GM12878 (cell line): ENCODE results near the gene BLOC1S6. TPM values are rescaled to one million over a fixed set of nuclear protein-coding genes. Genes with fewer than 3 reads are reported as not detected.

Source experiments
- ATF2 ChIP-seq: IDR thresholded peaks from 2 replicates; pipeline ENCODE4 v1.6.1; 2012; ENCODE audit warnings: low read length, inconsistent platforms
- BHLHE40 ChIP-seq, 2 experiments: fragments of 450-650 bp in 1 of 2; IDR thresholded peaks; 2 replicates each; pipeline ENCODE4 v1.6.1; 2011 to 2017; ENCODE audit warnings: low read depth in 2 of 2, borderline replicate concordance in 1 of 2, improper control_type of control experiment in 1 of 2, low read length in 1 of 2, mild to moderate bottlenecking in 1 of 2
- BMI1 ChIP-seq: fragments of 450-650 bp; IDR thresholded peaks from 2 replicates; pipeline ENCODE4 v1.6.1; 2016; ENCODE audit warnings: mild to moderate bottlenecking, moderate library complexity, borderline replicate concordance
- BRCA1 ChIP-seq: IDR thresholded peaks from 2 replicates; pipeline ENCODE4 v1.6.1; 2011; ENCODE audit warnings: low read depth, low read length, improper control_type of control experiment
- CEBPZ ChIP-seq: fragments of 150-350 bp; IDR thresholded peaks from 2 replicates; pipeline ENCODE4 v1.6.1; 2016; ENCODE audit warnings: low read depth, low read length
- ESRRA ChIP-seq: IDR thresholded peaks from 2 replicates; pipeline ENCODE4 v1.6.1; 2012; ENCODE audit warnings: mild to moderate bottlenecking, low read length, improper control_type of control experiment
- IRF3 ChIP-seq: fragments of 450-650 bp; IDR thresholded peaks from 2 replicates; pipeline ENCODE4 v1.6.1; 2014; ENCODE audit warnings: mild to moderate bottlenecking
- KAT2A ChIP-seq: conservative IDR thresholded peaks from 2 replicates; pipeline ENCODE4 v1.6.1; 2011; ENCODE audit warnings: low read depth, low read length; ENCODE audit not compliant: control insufficient read depth
- RUNX3 ChIP-seq: IDR thresholded peaks from 2 replicates; pipeline ENCODE4 v1.6.1; 2012; ENCODE audit warnings: low read length, inconsistent platforms
- SIN3A ChIP-seq: IDR thresholded peaks from 2 replicates; pipeline ENCODE4 v1.6.1; 2012; ENCODE audit warnings: low read depth, low read length, improper control_type of control experiment
- SKIL ChIP-seq: fragments of 450-650 bp; IDR thresholded peaks from 2 replicates; pipeline ENCODE4 v1.6.1; 2017; ENCODE audit warnings: mild to moderate bottlenecking, low read depth, inconsistent platforms; ENCODE audit not compliant: poor library complexity, severe bottlenecking
- SP1 ChIP-seq: IDR thresholded peaks from one replicate; pipeline ENCODE4 v1.6.1; 2011; ENCODE audit warnings: low read depth, low read length
- SPI1 ChIP-seq: IDR thresholded peaks from 2 replicates; pipeline ENCODE4 v1.6.1; 2011; ENCODE audit warnings: low read depth, mild to moderate bottlenecking, low read length, moderate library complexity, borderline replicate concordance; ENCODE audit not compliant: insufficient read depth
- YY1 ChIP-seq: IDR thresholded peaks from 2 replicates; pipeline ENCODE4 v1.6.1; 2011; ENCODE audit warnings: low read depth, mild to moderate bottlenecking, low read length
- ZNF274 ChIP-seq: IDR thresholded peaks from one replicate; pipeline ENCODE4 v1.8.0; 2011; ENCODE audit not compliant: insufficient read length, insufficient read depth
- ZNF622 ChIP-seq: fragments of 450-650 bp; IDR thresholded peaks from 2 replicates; pipeline ENCODE4 v1.6.1; 2017; ENCODE audit warnings: mild to moderate bottlenecking, inconsistent platforms
- ZNF687 ChIP-seq: fragments of 450-650 bp; IDR thresholded peaks from 2 replicates; pipeline ENCODE4 v1.6.1; 2017; ENCODE audit warnings: mild to moderate bottlenecking, moderate library complexity
- polyA plus RNA-seq, 11 experiments: library from polyadenylated mRNA; depleted of rRNA in 4 of 11; unstranded in 6 of 11; stranded (reverse) in 5 of 11; fragments of >200 nt; fragmentation: Nextera tagmentation in 4 of 11; fragmentation: Illumina TruSeq in 1 of 11; extraction: Ambion mirVana in 4 of 11; extraction: Trizol in 1 of 11; gene quantifications; 1 replicate in 1 of 11; 2 replicates in 10 of 11; pipeline versions ENCODE4 v1.2.1 to v1.2.3, GENCODE V29; 2011 to 2016; ENCODE audit warnings: inconsistent platforms in 2 of 11, missing spikeins in 2 of 11, low read depth in 1 of 11
- total RNA-seq, 4 experiments: library from RNA; depleted of rRNA in 3 of 4; stranded (reverse); fragments of >200 nt in 3 of 4; fragmentation: Illumina TruSeq in 1 of 4; extraction: Trizol in 1 of 4; gene quantifications; 2 replicates each; pipeline versions ENCODE4 v1.2.1 to v1.2.3, GENCODE V29; 2013 to 2021

BLOC1S6 gene
- total and polyA plus RNA-seq, 10 of the 15 experiments (the other 5 are each of a cell fraction or from before 2014, with no cell fraction given) = 13.5 to 48.8 (median 32.7) TPM

GRCh38 chr15:45555934-45556608, 31.1 kb upstream of the BLOC1S6 start (continued):
- TF ChIP-seq CEBPZ (no peak), IRF3 (no peak), ATF2 (no peak), BHLHE40 (IDR thresholded peaks at IDR 0.05; ENCODE audit: borderline replicate concordance in 1 of 2, low read depth in 2 of 2, low read length in 1 of 2) (no peak), SP1 (no peak), SKIL (no peak), BRCA1 (no peak), SPI1 (peak; percentile 80), ZNF274 (no peak), RUNX3 (peak; percentile 21; the same call in 1 of the 2 replicates), ZNF622 (no peak), YY1 (no peak), KAT2A (no peak), ZNF687 (0 out of 2 replicates have a peak, but pooled peaks have one; percentile 15), ESRRA (no peak), BMI1 (0 out of 2 replicates have a peak, but pooled peaks have one; percentile 57), SIN3A (no peak)
